Mesenchymal stem cell (in vitro differentiated cells and primary cell): ENCODE data around the gene CDK5RAP2.

Experiments
- DNase-seq: peaks from one replicate; pipeline ENCODE4 v3.0.0-alpha.2; 2013
- H2AFZ ChIP-seq: one replicate; pipeline ENCODE4 v1.6.1; 2013; ENCODE audit warnings: low read depth, mild to moderate bottlenecking, control low read depth, inconsistent platforms, low read length, moderate library complexity
- H2AK5ac ChIP-seq: 2 replicates; pipeline ENCODE4 v1.6.1; 2013; ENCODE audit warnings: low read length, moderate library complexity, mild to moderate bottlenecking, inconsistent platforms; ENCODE audit not compliant: severe bottlenecking
- H2BK120ac ChIP-seq: one replicate; pipeline ENCODE4 v1.6.1; 2013; ENCODE audit warnings: low read depth, mild to moderate bottlenecking, inconsistent platforms, low read length, moderate library complexity
- H2BK12ac ChIP-seq, 2 experiments: one replicate each; pipeline ENCODE4 v1.6.1; 2013; ENCODE audit warnings: inconsistent platforms in 2 of 2, low read length in 2 of 2, mild to moderate bottlenecking in 2 of 2, moderate library complexity in 2 of 2, control low read depth in 1 of 2
- H2BK15ac ChIP-seq: one replicate; pipeline ENCODE4 v1.6.1; 2013; ENCODE audit warnings: mild to moderate bottlenecking, low read depth, inconsistent platforms; ENCODE audit not compliant: poor library complexity, severe bottlenecking
- H2BK5ac ChIP-seq: 2 replicates; pipeline ENCODE4 v1.6.1; 2013; ENCODE audit warnings: low read depth, mild to moderate bottlenecking, low read length, control low read depth, inconsistent platforms; ENCODE audit not compliant: poor library complexity, severe bottlenecking
- H3K14ac ChIP-seq, 2 experiments: one replicate each; pipeline ENCODE4 v1.6.1; 2013; ENCODE audit warnings: inconsistent platforms in 2 of 2, low read length in 2 of 2, control low read depth in 1 of 2, mild to moderate bottlenecking in 1 of 2, moderate library complexity in 1 of 2
- H3K18ac ChIP-seq, 2 experiments: one replicate each; pipeline ENCODE4 v1.6.1; 2013; ENCODE audit warnings: inconsistent platforms in 2 of 2, low read length in 2 of 2, control low read depth in 1 of 2, low read depth in 1 of 2, mild to moderate bottlenecking in 1 of 2
- H3K23ac ChIP-seq, 2 experiments: one replicate each; pipeline ENCODE4 v1.6.1; 2013; ENCODE audit warnings: inconsistent platforms in 2 of 2, low read length in 2 of 2, mild to moderate bottlenecking in 2 of 2, moderate library complexity in 2 of 2, control low read depth in 1 of 2
- H3K27ac ChIP-seq: 2 replicates; pipeline ENCODE4 v1.5.1; 2013; ENCODE audit warnings: mild to moderate bottlenecking, moderate library complexity, low read length, control low read depth, inconsistent platforms; ENCODE audit not compliant: poor library complexity, severe bottlenecking
- H3K27me3 ChIP-seq, 2 experiments: 2 replicates each; pipeline versions ENCODE4 v1.6.1 to v1.7.0; 2013; ENCODE audit warnings: low read length in 2 of 2, mild to moderate bottlenecking in 2 of 2, moderate library complexity in 2 of 2, control low read depth in 1 of 2, inconsistent platforms in 1 of 2; ENCODE audit not compliant: control insufficient read depth in 1 of 2, insufficient read depth in 1 of 2
- H3K36me3 ChIP-seq, 2 experiments: 2 replicates each; pipeline versions ENCODE4 v1.6.1 to v1.7.0; 2013; ENCODE audit warnings: low read length in 2 of 2, control low read depth in 1 of 2, inconsistent platforms in 1 of 2, low read depth in 1 of 2, mild to moderate bottlenecking in 1 of 2; ENCODE audit not compliant: insufficient read depth in 2 of 2, control insufficient read depth in 1 of 2
- H3K4ac ChIP-seq, 2 experiments: one replicate each; pipeline ENCODE4 v1.6.1; 2013; ENCODE audit warnings: inconsistent platforms in 2 of 2, low read length in 2 of 2, mild to moderate bottlenecking in 2 of 2, moderate library complexity in 2 of 2, control low read depth in 1 of 2, low read depth in 1 of 2
- H3K4me1 ChIP-seq: 2 replicates; pipeline ENCODE4 v1.6.1; 2013; ENCODE audit warnings: low read depth, low read length, control low read depth; ENCODE audit not compliant: control insufficient read depth, insufficient read depth
- H3K4me2 ChIP-seq: 2 replicates; pipeline ENCODE4 v1.6.1; 2013; ENCODE audit warnings: low read length, mild to moderate bottlenecking, inconsistent platforms; ENCODE audit not compliant: poor library complexity, severe bottlenecking
- H3K4me3 ChIP-seq, 2 experiments: 2 replicates each; pipeline versions ENCODE4 v1.5.1 to v1.7.0; 2013; ENCODE audit warnings: low read length in 2 of 2, mild to moderate bottlenecking in 2 of 2, control low read depth in 1 of 2, low read depth in 1 of 2; ENCODE audit not compliant: insufficient read depth in 1 of 2
- H3K79me1 ChIP-seq: replicated peaks from 2 replicates; pipeline ENCODE4 v1.6.1; 2013; ENCODE audit warnings: mild to moderate bottlenecking, control low read depth, low read length, inconsistent platforms; ENCODE audit not compliant: poor library complexity, severe bottlenecking
- H3K9ac ChIP-seq: 2 replicates; pipeline ENCODE4 v1.7.0; 2013; ENCODE audit warnings: mild to moderate bottlenecking, low read length, moderate library complexity
- H3K9me3 ChIP-seq: 2 replicates; pipeline ENCODE4 v1.7.0; 2013; ENCODE audit warnings: mild to moderate bottlenecking, low read length; ENCODE audit not compliant: control insufficient read depth
- H4K8ac ChIP-seq: one replicate; pipeline ENCODE4 v1.6.1; 2013; ENCODE audit warnings: inconsistent platforms, mild to moderate bottlenecking, low read length, moderate library complexity
- H4K91ac ChIP-seq: one replicate; pipeline ENCODE4 v1.6.1; 2013; ENCODE audit warnings: mild to moderate bottlenecking, low read length, inconsistent platforms
- WGBS: methylation state at CpG from one replicate; pipeline ENCODE4 v1.1.7; 2013; ENCODE audit warnings: mixed read lengths; 5-methylcytosine and 5-hydroxymethylcytosine counted together

CDK5RAP2 gene

DNA sequence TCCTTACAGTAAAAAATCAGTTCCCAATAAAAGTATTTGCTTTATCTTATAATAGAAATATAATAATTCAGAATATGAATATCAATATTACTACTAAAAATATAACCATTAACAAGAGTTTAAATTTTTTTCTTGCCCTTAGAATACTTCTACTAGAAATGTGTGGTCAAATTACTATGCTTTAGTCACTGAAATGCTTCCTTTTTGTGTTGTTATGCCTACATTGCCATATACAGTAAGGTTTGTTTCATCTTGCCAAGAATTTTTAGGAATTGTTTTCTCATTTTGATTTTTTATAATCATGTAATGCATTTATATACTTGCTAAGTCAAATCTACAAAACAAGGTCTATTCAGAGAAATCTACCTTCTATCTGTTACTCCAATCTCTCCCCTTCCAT, 181.7 kb downstream of the CDK5RAP2 start:
- H2BK120ac ChIP-seq, result no peak overlapping the region
- H3K4me1 ChIP-seq, result peaks cover 33% of the 10 kb centered on the region
- no peak overlapping the region for H3K9ac ChIP-seq
- H3K27me3 ChIP-seq, result no peaks in the 10 kb centered on the region
- no peak overlapping the region for H3K23ac ChIP-seq
- no peak overlapping the region for H3K18ac ChIP-seq
- H3K9me3 ChIP-seq, result no peaks in the 10 kb centered on the region
- H4K91ac ChIP-seq, result no peak overlapping the region
- H3K79me1 ChIP-seq, result peaks cover 1% of the 10 kb centered on the region
- no peak overlapping the region for H2BK15ac ChIP-seq
- H3K36me3 ChIP-seq, result peaks cover 16 to 60% of the 10 kb centered on the region in 2 experiments
- no peak overlapping the region for H2AFZ ChIP-seq
- no peak overlapping the region for H3K4me2 ChIP-seq
- H4K8ac ChIP-seq, result no peak overlapping the region
- no peak overlapping the region for H2AK5ac ChIP-seq
- no peak overlapping the region for H3K14ac ChIP-seq
- H3K4me3 ChIP-seq, result no peak overlapping the region
- no peak overlapping the region for H3K4ac ChIP-seq
- no peak overlapping the region for H2BK12ac ChIP-seq
- H3K27ac ChIP-seq, result no peak overlapping the region
- no peak for DNase-seq
- H2BK5ac ChIP-seq, result no peak overlapping the region

DNA sequence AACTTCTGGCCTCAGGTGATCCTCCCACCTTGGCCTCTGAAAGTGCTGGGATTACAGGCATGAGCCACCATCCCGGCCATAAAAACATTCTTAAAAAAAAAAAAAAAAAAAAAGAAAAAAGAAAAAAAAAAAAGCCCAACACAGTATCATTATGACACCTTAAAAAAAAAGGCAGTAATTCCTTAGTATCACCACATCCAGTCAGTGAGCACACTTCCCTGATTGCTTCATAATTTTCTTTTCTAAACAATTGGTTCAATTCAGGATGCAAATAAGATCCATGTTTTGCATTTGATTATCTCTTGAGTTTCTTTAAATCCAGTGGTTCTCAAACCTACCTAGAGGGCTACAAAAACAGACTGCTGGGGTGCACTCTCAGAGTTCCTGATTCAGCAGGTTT, 182.5 kb downstream of the CDK5RAP2 start:
- Histone ChIP-seq H2AK5ac (no peak overlapping the region), H3K14ac (no peak overlapping the region)
- no CpG with 5 or more reads among the region's 1 CpG for WGBS

DNA sequence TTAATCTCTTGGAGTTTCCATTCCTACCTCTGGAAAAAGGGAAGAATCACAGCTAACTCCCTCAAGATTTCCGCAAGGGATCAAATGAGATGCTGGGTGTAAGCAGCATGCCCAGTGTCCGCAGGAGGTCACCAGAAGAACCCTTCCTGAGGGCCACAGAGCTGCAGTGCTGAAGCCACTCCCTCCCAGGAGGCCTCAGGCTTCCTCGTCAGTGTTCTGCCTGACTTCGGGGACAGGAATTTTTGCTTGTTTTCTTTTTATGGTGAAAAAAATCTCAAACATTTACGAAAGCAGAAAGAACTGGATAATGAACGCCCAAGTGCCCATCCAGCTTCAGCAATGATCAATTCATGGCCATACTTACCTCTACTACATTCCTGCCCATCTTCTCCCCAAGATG, 183.0 kb downstream of the CDK5RAP2 start:
- Histone ChIP-seq H2AFZ (no peak overlapping the region), H3K9me3 (no peaks in the 10 kb centered on the region), H3K4me1 (peaks cover 26% of the 10 kb centered on the region), H3K18ac (no peak overlapping the region), H3K79me1 (peaks cover 1% of the 10 kb centered on the region), H3K4ac (no peak overlapping the region), H3K27me3 (no peaks in the 10 kb centered on the region), H3K4me2 (no peak overlapping the region), H3K14ac (no peak overlapping the region), H3K36me3 (peaks cover 21 to 63% of the 10 kb centered on the region in 2 experiments), H3K27ac (peak overlapping the region; percentile 45), H4K8ac (no peak overlapping the region), H3K23ac (no peak overlapping the region), H2BK12ac (no peak overlapping the region), H2AK5ac (no peak overlapping the region), H2BK15ac (no peak overlapping the region), H3K4me3 (no peak overlapping the region), H2BK5ac (no peak overlapping the region), H2BK120ac (peak overlapping the region; percentile 35), H3K9ac (no peak overlapping the region), H4K91ac (no peak overlapping the region)
- 93% methylated on average over 5 of the region's 6 CpGs for WGBS
- no peak for DNase-seq

More for the DNA sequence above, 182.5 kb downstream of the CDK5RAP2 start:
- no peak overlapping the region for H3K27ac ChIP-seq
- H2BK15ac ChIP-seq, result no peak overlapping the region
- peaks cover 1% of the 10 kb centered on the region for H3K79me1 ChIP-seq
- H3K18ac ChIP-seq, result peak overlapping the region in 1 of 2 experiments; percentile 23
- no peak overlapping the region for H2BK5ac ChIP-seq
- H3K4ac ChIP-seq, result no peak overlapping the region
- no peak overlapping the region for H2AFZ ChIP-seq
- no peaks in the 10 kb centered on the region for H3K27me3 ChIP-seq
- no peaks in the 10 kb centered on the region for H3K9me3 ChIP-seq
- H3K4me2 ChIP-seq, result no peak overlapping the region
- H4K8ac ChIP-seq, result no peak overlapping the region
- H3K36me3 ChIP-seq, result peaks cover 20 to 62% of the 10 kb centered on the region in 2 experiments
- no peak overlapping the region for H2BK12ac ChIP-seq
- no peak overlapping the region for H3K4me3 ChIP-seq
- DNase-seq, result no peak
- H3K23ac ChIP-seq, result no peak overlapping the region
- H4K91ac ChIP-seq, result no peak overlapping the region
- no peak overlapping the region for H2BK120ac ChIP-seq
- H3K9ac ChIP-seq, result no peak overlapping the region
- peaks cover 26% of the 10 kb centered on the region for H3K4me1 ChIP-seq

DNA sequence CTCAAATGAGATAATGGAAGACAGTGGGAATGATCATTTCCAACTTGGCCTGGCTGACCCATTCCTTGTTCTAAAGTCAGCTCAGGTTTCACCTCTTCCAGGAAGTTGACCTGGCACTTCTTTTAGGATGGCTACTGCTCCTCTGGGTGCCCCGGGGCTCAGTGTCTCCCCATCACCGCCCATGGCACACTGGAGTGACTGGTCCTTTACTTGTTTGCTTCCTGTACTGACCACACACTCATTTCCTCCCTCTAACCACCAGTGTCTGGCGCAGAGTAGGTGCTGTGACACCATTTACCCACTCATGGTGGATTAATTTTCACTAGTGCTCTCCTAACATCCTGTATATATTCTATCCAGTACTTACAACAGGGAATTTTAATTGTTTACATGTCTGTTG, 183.5 kb downstream of the CDK5RAP2 start:
- H3K9ac ChIP-seq, result no peak overlapping the region
- peak overlapping the region; percentile 7 to 82 for H3K18ac ChIP-seq
- no peak overlapping the region for H3K4me3 ChIP-seq
- no peak for DNase-seq
- peak overlapping the region; percentile 45 for H3K27ac ChIP-seq
- H3K4ac ChIP-seq, result no peak overlapping the region
- H3K9me3 ChIP-seq, result no peaks in the 10 kb centered on the region
- no peak overlapping the region for H2AK5ac ChIP-seq
- no peak overlapping the region for H4K91ac ChIP-seq
- H2BK12ac ChIP-seq, result peak overlapping the region in 1 of 2 experiments; percentile 27
- no peak overlapping the region for H3K23ac ChIP-seq
- peaks cover 26% of the 10 kb centered on the region for H3K4me1 ChIP-seq
- H3K79me1 ChIP-seq, result peaks cover 1% of the 10 kb centered on the region
- H3K36me3 ChIP-seq, result peaks cover 26 to 68% of the 10 kb centered on the region in 2 experiments
- H2AFZ ChIP-seq, result no peak overlapping the region
- H2BK5ac ChIP-seq, result no peak overlapping the region
- WGBS, result 100% methylated on average over 3 of the region's 3 CpGs
- peak overlapping the region; percentile 2 for H4K8ac ChIP-seq
- no peak overlapping the region for H2BK120ac ChIP-seq
- H3K27me3 ChIP-seq, result no peaks in the 10 kb centered on the region
- H3K14ac ChIP-seq, result no peak overlapping the region
- no peak overlapping the region for H3K4me2 ChIP-seq
- H2BK15ac ChIP-seq, result no peak overlapping the region
